HFF-Myc (cell line): Measurements from ENCODE around the gene SLC25A23.

ENCODE experiments used
- DNase-seq: peaks from one replicate; pipeline ENCODE4 v3.0.0-alpha.2; 2011; ENCODE audit warnings: low read depth; ENCODE audit errors: extremely low read depth
- H3K4me3 ChIP-seq: replicated peaks from 2 replicates; pipeline ENCODE4 v1.5.1; 2011; ENCODE audit warnings: low read depth, mild to moderate bottlenecking, control low read depth, low read length
- CTCF ChIP-seq: IDR thresholded peaks from 2 replicates; pipeline ENCODE4 v1.5.1; 2012; ENCODE audit warnings: mild to moderate bottlenecking, low read depth, low read length, control low read depth; ENCODE audit errors: missing control alignments

The SLC25A23 gene

DNA sequence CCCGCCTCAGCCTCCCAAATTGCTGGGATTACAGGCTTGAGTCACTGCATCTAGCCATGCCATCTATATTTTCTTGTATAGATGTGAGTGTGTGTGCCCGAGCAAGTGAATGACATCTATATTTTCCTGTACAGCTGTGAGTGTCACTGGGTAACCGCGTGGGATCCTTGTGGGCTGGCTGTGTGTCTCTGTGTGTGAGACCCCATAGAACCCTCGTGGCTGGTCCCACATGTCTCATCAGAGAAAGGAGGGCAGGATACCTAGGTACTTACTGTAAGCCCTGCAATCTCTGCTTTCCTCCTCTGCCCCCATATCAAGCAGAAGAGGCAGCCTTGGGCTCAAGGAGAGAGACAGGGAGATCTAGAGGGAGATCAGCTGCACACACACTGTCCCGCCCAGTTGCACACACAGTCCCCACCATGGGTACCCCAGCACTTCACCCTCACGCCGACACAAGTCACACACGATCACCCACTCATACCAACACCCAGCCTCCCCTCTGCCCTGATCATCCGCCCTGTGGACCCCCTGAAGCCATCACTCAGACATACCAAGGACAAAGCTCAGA, 21.3 kb upstream of the SLC25A23 start:
- no peak for DNase-seq
- no peak overlapping the region for H3K4me3 ChIP-seq
- TF ChIP-seq CTCF, result no peak

- no peak overlapping the region for H3K4me3 ChIP-seq
- DNase-seq, result no peak
Measured at GRCh38 chr19:6479836-6480398, 20.3 kb upstream of the SLC25A23 start.

DNA sequence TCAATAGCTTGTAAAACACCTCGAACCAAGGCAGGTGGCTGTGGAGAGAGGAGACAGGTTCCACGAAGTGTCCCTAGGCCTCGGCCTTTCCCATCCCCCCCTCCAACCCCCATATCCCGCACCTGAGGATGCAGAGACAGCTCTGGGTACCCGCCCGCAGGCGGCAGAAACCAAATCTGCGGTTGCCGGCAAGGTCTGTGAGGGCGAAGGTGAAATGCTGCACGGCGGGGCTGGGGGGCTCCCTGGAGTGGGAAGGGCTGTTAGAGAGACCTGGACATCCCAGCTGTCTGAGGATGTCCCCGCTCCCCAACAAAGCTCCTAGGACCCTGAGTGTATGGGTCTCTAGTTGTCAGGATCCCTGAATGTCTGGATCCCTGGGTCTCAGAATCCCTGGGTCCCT, 19.2 kb upstream of the SLC25A23 start:
- no peak overlapping the region for H3K4me3 ChIP-seq
- no peak for TF ChIP-seq CTCF
- no peak for DNase-seq

More at GRCh38 chr19:6479836-6480398, 20.3 kb upstream of the SLC25A23 start:
- no peak for TF ChIP-seq CTCF

DNA sequence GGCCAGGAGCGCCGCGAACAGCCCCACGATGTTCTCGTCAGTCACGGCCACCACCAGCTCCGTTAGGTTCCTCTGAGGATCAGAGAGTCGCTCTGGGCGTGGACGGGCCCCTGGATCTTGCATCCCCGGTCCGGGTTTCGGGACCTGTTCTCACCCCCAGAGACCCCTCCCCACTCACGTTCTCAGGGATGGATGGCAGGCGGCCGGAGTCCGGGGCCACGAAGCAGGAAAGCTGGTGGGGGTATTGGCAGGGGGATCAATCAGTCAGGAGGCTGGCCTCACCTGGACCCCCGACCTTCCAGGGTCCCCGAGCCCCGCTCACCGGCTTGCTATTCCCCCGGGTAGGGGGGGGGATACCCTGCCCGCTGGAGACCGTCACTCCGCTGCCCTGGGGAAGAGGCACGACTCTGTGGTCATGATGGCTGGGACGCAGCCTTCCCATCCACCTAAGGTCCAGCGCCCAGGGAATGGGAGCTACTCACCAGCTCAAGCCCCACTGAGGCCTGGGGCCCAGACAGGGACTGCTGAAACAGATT, 17.4 kb upstream of the SLC25A23 start:
- H3K4me3 ChIP-seq, result no peak overlapping the region
- TF ChIP-seq CTCF, result no peak
- DNase-seq, result no peak

DNA sequence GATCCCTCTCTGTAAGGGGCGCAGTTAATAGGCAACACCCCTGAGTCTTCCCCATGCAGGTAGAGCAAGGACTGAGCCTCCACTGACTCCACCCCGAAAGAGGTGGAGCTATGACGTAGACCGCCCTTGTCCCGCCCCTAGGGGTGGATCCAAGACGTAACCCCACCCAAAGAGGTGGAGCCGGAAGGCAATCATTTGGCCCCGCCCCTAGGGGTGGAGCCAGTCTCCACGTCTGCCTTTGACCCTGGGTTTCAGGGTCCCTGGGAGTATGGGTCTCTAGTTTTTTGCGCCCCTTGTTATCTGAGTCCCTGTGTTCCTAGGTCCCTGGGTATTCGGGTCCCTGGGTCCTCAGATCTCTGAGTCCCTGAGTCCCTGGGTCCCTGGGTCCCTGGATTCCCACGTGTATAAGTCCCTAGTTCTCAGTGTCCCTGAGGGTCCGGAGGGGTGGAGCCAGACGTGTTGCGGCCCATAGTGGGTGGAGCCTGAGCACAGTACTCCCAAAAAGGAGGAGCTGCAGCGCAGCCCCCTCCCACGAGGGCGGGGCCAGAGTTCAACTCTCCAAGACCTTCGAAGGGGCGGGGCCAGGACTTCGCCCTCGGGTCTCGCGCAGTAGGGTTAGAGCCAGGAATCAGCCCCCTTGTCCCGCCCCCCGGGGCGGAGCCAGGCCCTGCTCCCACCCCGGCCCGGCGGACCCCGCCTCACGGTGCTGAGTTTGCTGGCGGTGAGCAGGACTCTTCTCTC, 16.7 kb upstream of the SLC25A23 start:
- no peak for DNase-seq
- no peak for TF ChIP-seq CTCF

GRCh38 chr19:6475321-6476108, 15.9 kb upstream of the SLC25A23 start:
- no peak for TF ChIP-seq CTCF
- DNase-seq, result no peak
- H3K4me3 ChIP-seq, result no peak overlapping the region

More for the DNA sequence above, 16.7 kb upstream of the SLC25A23 start:
- H3K4me3 ChIP-seq, result no peak overlapping the region
